ENCODE measurements around the gene GRIA4. TPM values are rescaled to one million over a fixed set of nuclear protein-coding genes. Genes with fewer than 3 reads are reported as not detected.

GRIA4 gene
- total and polyA plus RNA-seq, 2 donors (not counting 1 experiment from before 2014, with no cell fraction given), result not detected

GRCh38 chr11:105763594-105763993, 153.7 kb downstream of the GRIA4 start:
- Histone ChIP-seq H3K27me3 (replicated peaks in 1 of 4; ENCODE audit: control extremely low read depth in 1 of 4, control insufficient read depth in 3 of 4, insufficient read depth in 4 of 4, low read length in 3 of 4) (no peaks in the 10 kb centered on the region), H3K4me2 (replicated peaks; ENCODE audit: low read depth, low read length, poor library complexity, severe bottlenecking) (no peak overlapping the region), H3K9ac (ENCODE audit: low read length) (no peak overlapping the region), H3K79me2 (ENCODE audit: control insufficient read depth, insufficient read depth, low read length) (no peaks in the 10 kb centered on the region), H2AFZ (ENCODE audit: insufficient read depth, low read depth, low read length, poor library complexity, severe bottlenecking) (no peak overlapping the region), H3K4me1 (ENCODE audit: control insufficient read depth in 2 of 2, insufficient read depth in 2 of 2, low read length in 2 of 2) (no peaks in the 10 kb centered on the region), H3K4me3 (ENCODE audit: control extremely low read depth in 1 of 5, extremely low read depth in 1 of 5, insufficient read depth in 1 of 5, low read depth in 2 of 5, low read length in 4 of 5) (no peak overlapping the region), H3K9me3 (ENCODE audit: control extremely low read depth in 1 of 3, control insufficient read depth in 2 of 3, insufficient read depth in 1 of 3, low read length in 2 of 3) (peaks cover 0 to under 1% (median 0%) of the 10 kb centered on the region in 3 donors), H3K36me3 (replicated peaks in 1 of 2; ENCODE audit: control extremely low read depth in 1 of 2, control insufficient read depth in 1 of 2, extremely low read depth in 1 of 2, insufficient read depth in 2 of 2, low read length in 1 of 2) (no peaks in the 10 kb centered on the region), H4K20me1 (ENCODE audit: control insufficient read depth, insufficient read depth, low read length, poor library complexity, severe bottlenecking) (no peaks in the 10 kb centered on the region), H3K27ac (ENCODE audit: low read length in 2 of 2) (no peak overlapping the region)
- DNase-seq (no peak), ATAC-seq (ENCODE audit: low read depth) (no peak)
- H3K4me1 Mint-ChIP-seq, result no peaks in the 10 kb centered on the region
- peaks cover 5% of the 10 kb centered on the region for H3K27me3 Mint-ChIP-seq
- intact Hi-C loops (cut with micrococcal nuclease), result no loop called here
- TF ChIP-seq EZH2 (IDR thresholded peaks at IDR 0.05; ENCODE audit: borderline replicate concordance, insufficient read depth, low read depth, low read length, poor library complexity, severe bottlenecking), result no peak
- no peak for TF ChIP-seq CTCF (IDR thresholded peaks at IDR 0.05)
- POLR2A ChIA-PET, result no interaction called here
- CTCF ChIA-PET, result no interaction called here
- no CpG with 5 or more reads among the region's 2 CpGs for WGBS (ENCODE audit: insufficient coverage)
- H3K27ac Mint-ChIP-seq, result no peak overlapping the region
- H3K9me3 Mint-ChIP-seq (ENCODE audit: insufficient read depth), result no peaks in the 10 kb centered on the region
- H3K4me3 Mint-ChIP-seq, result no peak overlapping the region

- Histone ChIP-seq H3K79me2 (ENCODE audit: control insufficient read depth, insufficient read depth, low read length) (no peaks in the 10 kb centered on the region), H3K4me3 (ENCODE audit: control extremely low read depth in 1 of 5, extremely low read depth in 1 of 5, insufficient read depth in 1 of 5, low read depth in 2 of 5, low read length in 4 of 5) (no peak overlapping the region), H3K4me2 (replicated peaks; ENCODE audit: low read depth, low read length, poor library complexity, severe bottlenecking) (no peak overlapping the region), H3K36me3 (replicated peaks in 1 of 2; ENCODE audit: control extremely low read depth in 1 of 2, control insufficient read depth in 1 of 2, extremely low read depth in 1 of 2, insufficient read depth in 2 of 2, low read length in 1 of 2) (no peaks in the 10 kb centered on the region), H3K9me3 (ENCODE audit: control extremely low read depth in 1 of 3, control insufficient read depth in 2 of 3, insufficient read depth in 1 of 3, low read length in 2 of 3) (no peaks in the 10 kb centered on the region), H2AFZ (ENCODE audit: insufficient read depth, low read depth, low read length, poor library complexity, severe bottlenecking) (no peak overlapping the region), H3K4me1 (ENCODE audit: control insufficient read depth in 2 of 2, insufficient read depth in 2 of 2, low read length in 2 of 2) (no peaks in the 10 kb centered on the region), H3K9ac (ENCODE audit: low read length) (no peak overlapping the region), H4K20me1 (ENCODE audit: control insufficient read depth, insufficient read depth, low read length, poor library complexity, severe bottlenecking) (no peaks in the 10 kb centered on the region), H3K27me3 (replicated peaks in 1 of 4; ENCODE audit: control extremely low read depth in 1 of 4, control insufficient read depth in 3 of 4, insufficient read depth in 4 of 4, low read length in 3 of 4) (no peaks in the 10 kb centered on the region), H3K27ac (ENCODE audit: low read length in 2 of 2) (no peak overlapping the region)
- TF ChIP-seq EZH2 (IDR thresholded peaks at IDR 0.05; ENCODE audit: borderline replicate concordance, insufficient read depth, low read depth, low read length, poor library complexity, severe bottlenecking), result no peak
- no peak for TF ChIP-seq CTCF (IDR thresholded peaks at IDR 0.05)
- no peaks in the 10 kb centered on the region for H3K4me1 Mint-ChIP-seq
- ChIA-PET POLR2A (no interaction called here), CTCF (no interaction called here)
- H3K27ac Mint-ChIP-seq, result no peak overlapping the region
- intact Hi-C loops (cut with micrococcal nuclease), result no loop called here
- ATAC-seq (ENCODE audit: low read depth), result no peak
- no peak for DNase-seq
- no peak overlapping the region for H3K4me3 Mint-ChIP-seq
- H3K9me3 Mint-ChIP-seq (ENCODE audit: insufficient read depth), result no peaks in the 10 kb centered on the region
- peaks cover 5% of the 10 kb centered on the region for H3K27me3 Mint-ChIP-seq
Measured at GRCh38 chr11:105767931-105768330, 158.1 kb downstream of the GRIA4 start.

Measured in B cell (primary cell).